SH-SY5Y (cell line): ENCODE measurements around the gene TNFRSF11A.

ENCODE experiments used
- GATA2 ChIP-seq: IDR thresholded peaks from 2 replicates; pipeline ENCODE4 v1.6.1; 2011; ENCODE audit warnings: mild to moderate bottlenecking, low read depth, low read length
- GATA3 ChIP-seq: IDR thresholded peaks from 2 replicates; pipeline ENCODE4 v1.6.1; 2011; ENCODE audit warnings: low read depth, mild to moderate bottlenecking, low read length, moderate library complexity

- TF ChIP-seq GATA2 (no peak), GATA3 (no peak)
These were observed 6.7 kb downstream of the TNFRSF11A start for GRCh38 chr18:62331581-62332356.
